Measurements from ENCODE around the gene DHRSX.

Gene DHRSX

GRCh38 chrX:2497961-2498780, 2.6 kb downstream of the DHRSX start:
- TF ChIP-seq ISL1 (CRISPR knock-in tag; IDR thresholded peaks at IDR 0.05) (no peak), GLIS3 (CRISPR knock-in tag; IDR thresholded peaks at IDR 0.05) (no peak), ARNTL (CRISPR knock-in tag; IDR thresholded peaks at IDR 0.05; ENCODE audit: borderline replicate concordance, low read depth) (no peak), CSDC2 (CRISPR knock-in tag; IDR thresholded peaks at IDR 0.05) (no peak), PATZ1 (CRISPR knock-in tag; IDR thresholded peaks at IDR 0.05; ENCODE audit: borderline replicate concordance) (no peak), SNAI2 (CRISPR knock-in tag; IDR thresholded peaks at IDR 0.05) (no peak), ZNF8 (CRISPR knock-in tag; IDR thresholded peaks at IDR 0.05) (no peak), ZNF565 (CRISPR knock-in tag; conservative IDR thresholded peaks at IDR 0.05; ENCODE audit: low read depth) (no peak), CSRNP3 (CRISPR knock-in tag; IDR thresholded peaks at IDR 0.05) (no peak), POU6F1 (CRISPR knock-in tag; IDR thresholded peaks at IDR 0.05; ENCODE audit: borderline replicate concordance, low read depth) (no peak), TOX (CRISPR knock-in tag; IDR thresholded peaks at IDR 0.05; ENCODE audit: borderline replicate concordance) (no peak), ESRRG (CRISPR knock-in tag; IDR thresholded peaks at IDR 0.05) (no peak), RARB (CRISPR knock-in tag; IDR thresholded peaks at IDR 0.05) (no peak), ZFP30 (CRISPR knock-in tag; IDR thresholded peaks at IDR 0.05) (no peak), CREB5 (CRISPR knock-in tag; IDR thresholded peaks at IDR 0.05; ENCODE audit: low read depth) (no peak), PPARA (CRISPR knock-in tag; IDR thresholded peaks at IDR 0.05; ENCODE audit: borderline replicate concordance) (no peak), ZNF70 (CRISPR knock-in tag; IDR thresholded peaks at IDR 0.05) (no peak), OSR1 (CRISPR knock-in tag; IDR thresholded peaks at IDR 0.05) (no peak), TCF4 (CRISPR knock-in tag; IDR thresholded peaks at IDR 0.05; ENCODE audit: borderline replicate concordance) (no peak), TSHZ2 (CRISPR knock-in tag; IDR thresholded peaks at IDR 0.05) (no peak)
- ATAC-seq, result no peak

- ATAC-seq, result no peak
- TF ChIP-seq RARB (CRISPR knock-in tag; IDR thresholded peaks at IDR 0.05) (no peak), ZFP3 (CRISPR knock-in tag; IDR thresholded peaks at IDR 0.05) (no peak), ZFP30 (CRISPR knock-in tag; IDR thresholded peaks at IDR 0.05) (no peak)
Observed at GRCh38 chrX:2495595-2495994, 5.2 kb downstream of the DHRSX start.

Measured in SK-N-SH treated with all-trans-retinoic acid at 6 μM for 48 hours (cell line).